ENCODE measurements around the gene APLF. TPM values are rescaled to one million over a fixed set of nuclear protein-coding genes. Genes with fewer than 3 reads are reported as not detected.

APLF gene
- total and polyA plus RNA-seq, 4 donors, result 0.18 to 3.8 (median 1.0) TPM

- TF ChIP-seq TAF1 (conservative IDR thresholded peaks at IDR 0.05) (no peak), ATF3 (IDR thresholded peaks at IDR 0.05) (no peak), RAD21 (IDR thresholded peaks at IDR 0.05) (no peak), REST (IDR thresholded peaks at IDR 0.05) (no peak), RXRA (IDR thresholded peaks at IDR 0.05) (no peak), FOXA2 (IDR thresholded peaks at IDR 0.05) (no peak), EGR1 (IDR thresholded peaks at IDR 0.05; ENCODE audit: low read depth in 2 of 2) (no peak), NR2F2 (IDR thresholded peaks at IDR 0.05) (no peak), HNF4G (IDR thresholded peaks at IDR 0.05) (no peak), FOXA1 (IDR thresholded peaks at IDR 0.05) (no peak), ZBTB33 (IDR thresholded peaks at IDR 0.05) (no peak), CTCF (IDR thresholded peaks at IDR 0.05; ENCODE audit: low read depth, low read length, missing input control) (no peak), HNF4A (conservative IDR thresholded peaks at IDR 0.05) (no peak), JUND (IDR thresholded peaks at IDR 0.05) (no peak), YY1 (IDR thresholded peaks at IDR 0.05) (no peak), GABPA (IDR thresholded peaks at IDR 0.05 in 1 of 2, conservative IDR thresholded peaks at IDR 0.05 in 1 of 2) (no peak), SP1 (IDR thresholded peaks at IDR 0.05) (no peak), MAX (IDR thresholded peaks at IDR 0.05) (no peak)
- no peaks in the 10 kb centered on the region for H3K9me3 ChIP-seq (ENCODE audit: control insufficient read depth in 4 of 4, low read length in 3 of 4)
- no peak overlapping the region for H3K9ac ChIP-seq (ENCODE audit: low read depth in 1 of 2, low read length in 2 of 2)
- H3K4me3 ChIP-seq (ENCODE audit: low read depth in 1 of 3, low read length in 3 of 3), result no peak overlapping the region
- no peaks in the 10 kb centered on the region for H3K27me3 ChIP-seq (ENCODE audit: control insufficient read depth in 4 of 4, insufficient read depth in 4 of 4, low read length in 3 of 4)
- no peak for DNase-seq (ENCODE audit: low spot score)
- no peak overlapping the region for H3K27ac ChIP-seq (ENCODE audit: low read depth in 1 of 2, low read length in 2 of 2)
- no peaks in the 10 kb centered on the region for H3K36me3 ChIP-seq (ENCODE audit: control insufficient read depth in 4 of 4, insufficient read depth in 3 of 4, low read depth in 1 of 4, low read length in 3 of 4)
- peaks cover 4 to 23% (median 6%) of the 10 kb centered on the region in 4 donors for H3K4me1 ChIP-seq (ENCODE audit: control insufficient read depth in 4 of 4, insufficient read depth in 4 of 4, low read length in 3 of 4)
Observed at GRCh38 chr2:68434981-68435380, 32.4 kb upstream of the APLF start.

Data from liver (tissue), 9 donors.